SK-N-SH (cell line): Measurements from ENCODE around the gene EXOC6. TPM values are rescaled to one million over a fixed set of nuclear protein-coding genes. Genes with fewer than 3 reads are reported as not detected.

Experiments
- CTCF ChIA-PET: fragments of 300-600, 350-600 bp; formaldehyde crosslinking; extraction: SDS; loops from one replicate; lab custom pipeline; 2021; lab: Yijun Ruan, JAX
- POLR2A ChIA-PET: fragments of 350-600 bp; sonication (Branson Sonifier 250); formaldehyde crosslinking; extraction: SDS; loops from one replicate; lab custom pipeline; 2020; ENCODE audit warnings: antibody characterized with exemption, inconsistent platforms; lab: Yijun Ruan, JAX
- DNase-seq: peaks from one replicate; pipeline ENCODE4 v3.0.0; 2012
- H2AFZ ChIP-seq: fragments of 200-600 bp; sonication (generic); 2 replicates; pipeline ENCODE4 v1.8.1; 2016; ENCODE audit warnings: antibody characterized with exemption, mild to moderate bottlenecking, low read depth
- H3F3A ChIP-seq: fragments of 200-600 bp; sonication (generic); replicated peaks from 2 replicates; pipeline ENCODE3; 2016; ENCODE audit warnings: antibody characterized with exemption, mild to moderate bottlenecking; ENCODE audit not compliant: insufficient read depth
- H3K27ac ChIP-seq, 2 experiments: fragments of 200-500 bp in 1 of 2; fragments of 200-600 bp in 1 of 2; sonication (Bioruptor generic) in 1 of 2; sonication (generic), shearing (Covaris generic) in 1 of 2; 2 replicates each; pipeline versions ENCODE4 v1.5.1 to v1.6.1; 2014 to 2016; ENCODE audit warnings: low read depth in 2 of 2, inconsistent platforms in 1 of 2, low read length in 1 of 2, mild to moderate bottlenecking in 1 of 2, mixed read lengths in 1 of 2
- H3K27me3 ChIP-seq: fragments of 200-600 bp; sonication (generic), shearing (Covaris generic); 2 replicates; pipeline ENCODE4 v1.6.1; 2016; ENCODE audit warnings: mixed run types; ENCODE audit not compliant: insufficient read depth
- H3K36me3 ChIP-seq, 2 experiments: fragments of 200-500 bp in 1 of 2; fragments of 200-600 bp in 1 of 2; sonication (Bioruptor generic) in 1 of 2; sonication (generic) in 1 of 2; replicated peaks in 1 of 2; 2 replicates each; pipeline versions ENCODE3 to v1.5.1; 2014 to 2016; ENCODE audit warnings: low read length in 1 of 2, mild to moderate bottlenecking in 1 of 2; ENCODE audit not compliant: insufficient read depth in 2 of 2, control insufficient read depth in 1 of 2
- H3K4me1 ChIP-seq, 2 experiments: fragments of 200-500 bp in 1 of 2; fragments of 200-600 bp in 1 of 2; sonication (Bioruptor generic) in 1 of 2; sonication (generic), shearing (Covaris generic) in 1 of 2; 2 replicates each; pipeline versions ENCODE4 v1.5.1 to v1.6.1; 2014 to 2016; ENCODE audit warnings: low read depth in 1 of 2, low read length in 1 of 2, mixed run types in 1 of 2; ENCODE audit not compliant: insufficient read depth in 2 of 2, control insufficient read depth in 1 of 2
- H3K4me2 ChIP-seq: fragments of 200-600 bp; sonication (generic), shearing (Covaris generic); 2 replicates; pipeline ENCODE4 v1.6.1; 2017; ENCODE audit warnings: mixed run types
- H3K4me3 ChIP-seq, 2 experiments: fragments of 200-500 bp in 1 of 2; fragments of 200-600 bp in 1 of 2; sonication (Bioruptor generic) in 1 of 2; sonication (generic), shearing (Covaris generic) in 1 of 2; 2 replicates each; pipeline versions ENCODE4 v1.5.1 to v1.8.1; 2014 to 2016; ENCODE audit warnings: low read depth in 2 of 2, inconsistent platforms in 1 of 2, low read length in 1 of 2, mild to moderate bottlenecking in 1 of 2, mixed read lengths in 1 of 2, moderate library complexity in 1 of 2
- H3K79me2 ChIP-seq: fragments of 200-600 bp; sonication (generic); 2 replicates; pipeline ENCODE4 v1.8.1; 2017; ENCODE audit warnings: mild to moderate bottlenecking; ENCODE audit not compliant: insufficient read depth
- H3K9ac ChIP-seq: fragments of 200-600 bp; sonication (generic); 2 replicates; pipeline ENCODE4 v1.6.1; 2017; ENCODE audit warnings: mixed run types
- H3K9me2 ChIP-seq: fragments of 200-600 bp; sonication (generic); 2 replicates; pipeline ENCODE4 v1.6.1; 2017; ENCODE audit warnings: mixed run types
- H3K9me3 ChIP-seq: fragments of 200-600 bp; sonication (generic); 2 replicates; pipeline ENCODE4 v1.6.1; 2017; ENCODE audit warnings: mixed run types, mild to moderate bottlenecking, moderate library complexity
- H4K20me1 ChIP-seq: fragments of 200-600 bp; sonication (generic); 2 replicates; pipeline ENCODE4 v1.6.1; 2017; ENCODE audit warnings: mild to moderate bottlenecking, mixed run types; ENCODE audit not compliant: insufficient read depth
- FOXJ3 ChIP-seq: sonication (generic); formaldehyde crosslinking; IDR thresholded peaks from 2 replicates; pipeline ENCODE4 v1.5.1; 2020; ENCODE audit warnings: mild to moderate bottlenecking, missing genetic modification reagents
- GABPA ChIP-seq: IDR thresholded peaks from 2 replicates; pipeline ENCODE4 v1.4.0; 2012; ENCODE audit warnings: low read depth, mild to moderate bottlenecking
- RFX5 ChIP-seq: IDR thresholded peaks from 2 replicates; pipeline ENCODE4 v1.6.1; 2012; ENCODE audit warnings: mild to moderate bottlenecking, improper control_type of control experiment, low read length
- RXRA ChIP-seq: IDR thresholded peaks from 2 replicates; pipeline ENCODE4 v1.4.0; 2012; ENCODE audit warnings: low read depth, mild to moderate bottlenecking, borderline replicate concordance
- SMC3 ChIP-seq: IDR thresholded peaks from 2 replicates; pipeline ENCODE4 v1.6.1; 2012; ENCODE audit warnings: low read depth, low read length, improper control_type of control experiment
- TAF1 ChIP-seq: IDR thresholded peaks from 2 replicates; pipeline ENCODE4 v1.6.1; 2012; ENCODE audit warnings: low read depth, mild to moderate bottlenecking, low read length, moderate library complexity, borderline replicate concordance
- WGBS: methylation state at CpG from one replicate; pipeline ENCODE4 v1.1.6; 2017; ENCODE audit warnings: low lambda C conversion rate; 5-methylcytosine and 5-hydroxymethylcytosine counted together
- polyA plus RNA-seq, 3 experiments: library from polyadenylated mRNA; depleted of rRNA; stranded (reverse); fragments of >200 nt; gene quantifications; 2 replicates each; pipeline ENCODE4 v1.2.3, GENCODE V29; 2012
- TF ChIP-seq, protein P1 (sequence below): IDR thresholded peaks from 2 replicates; pipeline ENCODE4 v1.6.1; 2012; ENCODE audit warnings: mild to moderate bottlenecking, low read depth, low read length, moderate library complexity

EXOC6 gene
- polyA plus RNA-seq, 1 of the 3 experiments (the other 2 are of a cell fraction) = 2.3 TPM

DNA sequence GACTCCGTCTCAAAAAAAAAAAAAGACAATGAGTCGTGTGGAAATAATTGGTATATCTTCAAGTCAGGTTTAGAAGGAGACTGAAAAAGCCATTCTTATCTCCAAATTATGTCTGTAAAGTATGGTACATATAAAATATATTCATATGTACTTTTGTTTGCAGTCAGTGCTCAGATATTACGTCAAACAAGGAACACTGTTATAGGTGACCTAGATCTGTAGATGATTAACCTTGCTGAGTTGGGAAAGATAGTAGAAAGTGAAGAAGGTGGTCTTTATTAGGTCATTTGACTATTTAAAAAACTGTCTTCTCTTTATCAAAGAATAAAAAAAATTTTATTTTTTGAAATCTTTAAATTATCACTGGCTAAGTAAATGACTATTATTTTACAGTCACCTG, 167.4 kb downstream of the EXOC6 start:
- Histone ChIP-seq H3K4me1 (no peaks in the 10 kb centered on the region), H2AFZ (no peak overlapping the region), H3K9me2 (no peaks in the 10 kb centered on the region), H3K9ac (no peak overlapping the region), H3F3A (no peaks in the 10 kb centered on the region), H4K20me1 (no peaks in the 10 kb centered on the region), H3K9me3 (no peaks in the 10 kb centered on the region), H3K36me3 (no peaks in the 10 kb centered on the region), H3K27me3 (no peaks in the 10 kb centered on the region), H3K27ac (no peak overlapping the region), H3K79me2 (no peaks in the 10 kb centered on the region), H3K4me3 (no peak overlapping the region), H3K4me2 (no peak overlapping the region)
- DNase-seq = no peak
- ChIA-PET CTCF (no interaction called here), POLR2A (no interaction called here)
- no peak for TF ChIP-seq GABPA
- WGBS = 92% methylated on average over 3 of the region's 3 CpGs

DNA sequence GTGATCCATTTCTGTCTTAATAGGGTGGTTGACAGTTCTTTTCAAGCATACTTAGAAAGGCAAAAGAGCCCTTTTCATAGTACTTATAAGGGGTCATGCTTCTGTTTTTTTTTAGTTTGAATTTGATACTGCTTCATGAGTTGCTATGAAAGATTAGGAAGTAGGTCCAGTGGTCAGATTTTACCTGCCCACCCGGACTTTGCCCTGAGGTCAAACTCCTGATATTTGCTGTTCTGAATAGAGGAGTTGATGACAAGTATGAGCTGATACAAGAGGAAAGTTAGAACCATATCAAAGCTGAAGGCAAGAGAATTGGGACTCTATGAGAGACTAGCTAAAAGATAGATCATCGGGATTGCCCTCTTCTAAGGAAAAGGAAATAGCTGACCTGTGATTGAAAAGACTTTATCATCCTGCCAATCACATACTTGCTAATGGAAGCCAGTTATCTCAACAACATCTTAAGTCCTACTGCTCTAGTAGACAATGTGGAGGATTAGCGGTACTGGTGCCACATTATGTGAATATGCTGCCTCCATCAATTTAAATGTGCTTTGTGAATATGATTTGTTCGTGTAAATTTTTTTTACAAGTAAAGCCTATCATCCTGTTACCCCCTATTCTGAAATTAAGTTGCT, 174.8 kb downstream of the EXOC6 start:
- Histone ChIP-seq H4K20me1 (no peaks in the 10 kb centered on the region), H3K79me2 (no peaks in the 10 kb centered on the region), H3K27ac (no peak overlapping the region), H3F3A (peaks cover 7% of the 10 kb centered on the region), H3K9me3 (no peaks in the 10 kb centered on the region), H3K36me3 (no peaks in the 10 kb centered on the region), H3K4me2 (no peak overlapping the region), H3K9me2 (no peaks in the 10 kb centered on the region; the same call in 1 of the 2 replicates), H3K4me1 (no peaks in the 10 kb centered on the region; a peak in 1 of 4 replicates), H3K27me3 (no peaks in the 10 kb centered on the region), H3K4me3 (no peak overlapping the region), H3K9ac (no peak overlapping the region), H2AFZ (no peak overlapping the region)
- no peak for TF ChIP-seq RFX5
- TF ChIP-seq SMC3 = no peak
- no peak for TF ChIP-seq FOXJ3
- no peak for TF ChIP-seq TAF1
- TF ChIP-seq RXRA = no peak
- TF ChIP-seq, protein P1, sequence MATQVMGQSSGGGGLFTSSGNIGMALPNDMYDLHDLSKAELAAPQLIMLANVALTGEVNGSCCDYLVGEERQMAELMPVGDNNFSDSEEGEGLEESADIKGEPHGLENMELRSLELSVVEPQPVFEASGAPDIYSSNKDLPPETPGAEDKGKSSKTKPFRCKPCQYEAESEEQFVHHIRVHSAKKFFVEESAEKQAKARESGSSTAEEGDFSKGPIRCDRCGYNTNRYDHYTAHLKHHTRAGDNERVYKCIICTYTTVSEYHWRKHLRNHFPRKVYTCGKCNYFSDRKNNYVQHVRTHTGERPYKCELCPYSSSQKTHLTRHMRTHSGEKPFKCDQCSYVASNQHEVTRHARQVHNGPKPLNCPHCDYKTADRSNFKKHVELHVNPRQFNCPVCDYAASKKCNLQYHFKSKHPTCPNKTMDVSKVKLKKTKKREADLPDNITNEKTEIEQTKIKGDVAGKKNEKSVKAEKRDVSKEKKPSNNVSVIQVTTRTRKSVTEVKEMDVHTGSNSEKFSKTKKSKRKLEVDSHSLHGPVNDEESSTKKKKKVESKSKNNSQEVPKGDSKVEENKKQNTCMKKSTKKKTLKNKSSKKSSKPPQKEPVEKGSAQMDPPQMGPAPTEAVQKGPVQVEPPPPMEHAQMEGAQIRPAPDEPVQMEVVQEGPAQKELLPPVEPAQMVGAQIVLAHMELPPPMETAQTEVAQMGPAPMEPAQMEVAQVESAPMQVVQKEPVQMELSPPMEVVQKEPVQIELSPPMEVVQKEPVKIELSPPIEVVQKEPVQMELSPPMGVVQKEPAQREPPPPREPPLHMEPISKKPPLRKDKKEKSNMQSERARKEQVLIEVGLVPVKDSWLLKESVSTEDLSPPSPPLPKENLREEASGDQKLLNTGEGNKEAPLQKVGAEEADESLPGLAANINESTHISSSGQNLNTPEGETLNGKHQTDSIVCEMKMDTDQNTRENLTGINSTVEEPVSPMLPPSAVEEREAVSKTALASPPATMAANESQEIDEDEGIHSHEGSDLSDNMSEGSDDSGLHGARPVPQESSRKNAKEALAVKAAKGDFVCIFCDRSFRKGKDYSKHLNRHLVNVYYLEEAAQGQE = no peak
- DNase-seq = no peak
- WGBS = 89% methylated on average over 4 of the region's 4 CpGs
- CTCF ChIA-PET = interaction anchor here (1.2 to 1.5 kb wide), 2 partner anchors 17 to 58 kb away, joined by 3 read pairs; no protein-coding TSS in a partner anchor
- POLR2A ChIA-PET = interaction anchor here (0.7 kb wide), 1 partner anchor 16 kb away, joined by 3 read pairs; no protein-coding TSS in a partner anchor

DNA sequence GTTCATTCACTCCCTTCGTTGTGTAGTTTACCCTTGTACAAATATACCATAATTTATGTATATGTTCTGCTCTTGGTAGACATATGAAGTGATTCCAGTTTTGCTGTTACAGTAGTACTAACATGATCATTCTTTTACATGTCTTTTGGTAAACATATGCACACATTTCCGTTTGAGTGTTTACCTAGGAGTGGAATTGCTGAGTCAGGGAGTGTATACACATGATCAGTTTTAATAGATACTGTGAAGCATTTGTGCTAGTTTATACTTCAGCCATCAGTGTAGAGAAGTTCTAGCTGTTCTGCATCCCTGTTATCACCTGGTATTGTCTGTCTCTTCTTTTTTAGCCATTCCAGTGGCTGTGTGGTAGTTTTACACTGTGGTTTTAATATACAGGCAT, 177.8 kb downstream of the EXOC6 start:
- Histone ChIP-seq H3K27ac (no peak overlapping the region), H3K36me3 (no peaks in the 10 kb centered on the region), H3K27me3 (no peaks in the 10 kb centered on the region), H3K4me3 (no peak overlapping the region), H3K4me2 (no peak overlapping the region), H3K9ac (no peak overlapping the region), H2AFZ (no peak overlapping the region), H3K9me2 (no peaks in the 10 kb centered on the region; the same call in 1 of the 2 replicates), H3K4me1 (peaks cover 0 to 16% of the 10 kb centered on the region in 2 experiments; a peak in 3 of 4 replicates), H4K20me1 (no peaks in the 10 kb centered on the region), H3K79me2 (no peaks in the 10 kb centered on the region), H3K9me3 (no peaks in the 10 kb centered on the region), H3F3A (peaks cover 22% of the 10 kb centered on the region)
- 86% methylated on average over 2 of the region's 2 CpGs for WGBS
- no peak for DNase-seq
- CTCF ChIA-PET = no interaction called here
- no peak for TF ChIP-seq RFX5
- POLR2A ChIA-PET = no interaction called here
